ENCODE data around the gene ELMO1. TPM values are rescaled to one million over a fixed set of nuclear protein-coding genes. Genes with fewer than 3 reads are reported as not detected.

The ELMO1 gene
- total RNA-seq, 1 experiment from 2014 or later = 7.8 TPM

DNA sequence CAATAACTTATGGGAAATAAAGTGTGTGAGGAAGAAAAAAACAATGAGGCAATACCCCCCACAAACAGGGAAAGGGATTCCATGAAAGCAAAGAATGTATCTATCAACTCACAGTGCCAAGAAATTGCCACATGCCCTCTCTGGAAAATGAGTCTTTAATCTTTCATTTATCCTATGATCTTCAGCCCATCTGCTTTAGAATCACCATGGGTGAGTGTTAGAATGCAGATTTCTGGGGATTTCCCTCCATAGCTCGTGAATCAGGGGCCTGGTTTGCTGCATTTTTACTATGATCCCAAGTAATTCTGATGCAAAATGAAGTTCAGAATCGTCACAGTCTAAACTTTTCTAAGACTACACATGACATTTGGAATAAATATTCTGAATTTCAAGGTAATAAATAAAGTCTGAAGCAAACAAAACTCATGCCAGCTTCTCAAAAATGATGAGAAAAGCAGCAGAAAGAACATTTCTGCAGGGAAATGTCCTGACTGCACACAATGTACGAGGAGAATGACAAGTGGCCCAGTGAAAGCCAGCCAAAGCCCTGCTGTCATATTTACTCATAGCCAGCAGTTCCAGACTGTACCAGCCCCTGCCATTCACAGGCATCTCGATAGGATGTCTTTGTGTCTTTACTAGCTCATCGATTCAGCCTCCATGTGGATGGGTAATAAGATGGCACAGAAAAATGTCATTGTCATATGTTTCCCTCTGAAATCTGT is 167.1 kb downstream of the ELMO1 start:
- Histone ChIP-seq H4K8ac (replicated peaks; ENCODE audit: insufficient read length, low read depth, low read length) (no peak overlapping the region), H3K79me1 (ENCODE audit: insufficient read depth, low read depth, low read length, poor library complexity, severe bottlenecking) (no peaks in the 10 kb centered on the region)
- TF ChIP-seq, protein P1, sequence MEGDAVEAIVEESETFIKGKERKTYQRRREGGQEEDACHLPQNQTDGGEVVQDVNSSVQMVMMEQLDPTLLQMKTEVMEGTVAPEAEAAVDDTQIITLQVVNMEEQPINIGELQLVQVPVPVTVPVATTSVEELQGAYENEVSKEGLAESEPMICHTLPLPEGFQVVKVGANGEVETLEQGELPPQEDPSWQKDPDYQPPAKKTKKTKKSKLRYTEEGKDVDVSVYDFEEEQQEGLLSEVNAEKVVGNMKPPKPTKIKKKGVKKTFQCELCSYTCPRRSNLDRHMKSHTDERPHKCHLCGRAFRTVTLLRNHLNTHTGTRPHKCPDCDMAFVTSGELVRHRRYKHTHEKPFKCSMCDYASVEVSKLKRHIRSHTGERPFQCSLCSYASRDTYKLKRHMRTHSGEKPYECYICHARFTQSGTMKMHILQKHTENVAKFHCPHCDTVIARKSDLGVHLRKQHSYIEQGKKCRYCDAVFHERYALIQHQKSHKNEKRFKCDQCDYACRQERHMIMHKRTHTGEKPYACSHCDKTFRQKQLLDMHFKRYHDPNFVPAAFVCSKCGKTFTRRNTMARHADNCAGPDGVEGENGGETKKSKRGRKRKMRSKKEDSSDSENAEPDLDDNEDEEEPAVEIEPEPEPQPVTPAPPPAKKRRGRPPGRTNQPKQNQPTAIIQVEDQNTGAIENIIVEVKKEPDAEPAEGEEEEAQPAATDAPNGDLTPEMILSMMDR (conservative IDR thresholded peaks at IDR 0.05) = no peak

More for the DNA sequence above, 167.1 kb downstream of the ELMO1 start:
- Histone ChIP-seq H4K5ac (ENCODE audit: insufficient read length, low read depth, low read length) (no peak overlapping the region), H3K27ac (ENCODE audit: insufficient read length, low read depth, low read length) (no peak overlapping the region), H4K91ac (ENCODE audit: insufficient read length, low read depth, low read length) (no peak overlapping the region), H2BK120ac (ENCODE audit: low read depth, low read length, poor library complexity, severe bottlenecking) (no peak overlapping the region), H2BK5ac (ENCODE audit: insufficient read length, low read length) (no peak overlapping the region), H2BK20ac (ENCODE audit: low read depth, low read length, poor library complexity, severe bottlenecking) (no peak overlapping the region), H4K20me1 (ENCODE audit: control insufficient read depth, insufficient read depth, insufficient read length) (no peaks in the 10 kb centered on the region), H3K27me3 (ENCODE audit: insufficient read depth, low read length) (no peaks in the 10 kb centered on the region), H3K4me1 (ENCODE audit: insufficient read depth, low read length) (no peaks in the 10 kb centered on the region; the same call in 1 of the 2 replicates), H3T11ph (ENCODE audit: low read length) (no peak overlapping the region), H3K56ac (ENCODE audit: insufficient read length, low read depth, low read length) (no peak overlapping the region), H3K23ac (ENCODE audit: insufficient read length, low read depth, low read length) (no peak overlapping the region), H3K9me3 (ENCODE audit: control insufficient read depth, low read depth, low read length) (no peaks in the 10 kb centered on the region), H2AK5ac (ENCODE audit: insufficient read length, low read length) (no peak overlapping the region), H3K4ac (ENCODE audit: low read depth, low read length) (no peak overlapping the region), H3K79me2 (ENCODE audit: insufficient read depth, low read length) (no peaks in the 10 kb centered on the region), H2BK15ac (ENCODE audit: low read depth, low read length) (no peak overlapping the region), H3K23me2 (ENCODE audit: insufficient read length, low read depth, low read length, poor library complexity, severe bottlenecking) (no peaks in the 10 kb centered on the region), H3K4me2 (ENCODE audit: insufficient read depth, insufficient read length, low read length) (no peak overlapping the region), H3K18ac (ENCODE audit: insufficient read length, low read depth, low read length) (no peak overlapping the region), H2BK12ac (ENCODE audit: insufficient read length, low read depth, low read length) (no peak overlapping the region), H3K9ac (ENCODE audit: extremely low read depth, insufficient read length, low read length) (no peak overlapping the region), H3K14ac (ENCODE audit: insufficient read depth, low read length) (no peak overlapping the region), H2AFZ (ENCODE audit: low read length) (no peak overlapping the region)
- H3K4me3 Mint-ChIP-seq = no peak overlapping the region
- H3K27ac Mint-ChIP-seq = peak overlapping the region in 1 of 3 experiments; percentile 33; a peak in 2 of 7 replicates
- peaks cover 0 to 18% (median 3%) of the 10 kb centered on the region in 3 experiments; a peak in 3 of 7 replicates for H3K36me3 Mint-ChIP-seq (ENCODE audit: insufficient read depth in 1 of 3, low read depth in 3 of 3)
- H3K9me3 Mint-ChIP-seq = peaks cover 0 to 3% of the 10 kb centered on the region in 2 experiments; a peak in 1 of 5 replicates
- no peaks in the 10 kb centered on the region for H3K27me3 Mint-ChIP-seq (ENCODE audit: low read depth)
- H3K4me1 Mint-ChIP-seq = peaks cover 38 to 49% of the 10 kb centered on the region in 2 experiments
- no CpG with 5 or more reads among the region's 5 CpGs for WGBS (ENCODE audit: extremely low coverage, insufficient read length, low lambda C conversion rate)
- no peak for DNase-seq
